Suprapubic skin (tissue), 4 donors: Measurements from ENCODE around the gene SUPV3L1. TPM values are rescaled to one million over a fixed set of nuclear protein-coding genes. Genes with fewer than 3 reads are reported as not detected.
A peak's percentile ranks its signal among the peaks of the same experiment; 100 is the strongest.
"Not testable (repeated sequence)": the region's sequence is repeated elsewhere in the genome, so short reads cannot be mapped to it uniquely, and the experiment has no call there.

Experiments
- DNase-seq, 2 donors: peaks; one replicate each; pipeline ENCODE4 v3.0.0-alpha.2; 2019; ENCODE audit warnings: low spot score in 2 of 2
- H3K27ac ChIP-seq: fragments of 200-600 bp; sonication (generic); one replicate; pipeline ENCODE4 v1.5.1; 2019
- H3K27me3 ChIP-seq: fragments of 200-600 bp; sonication (generic); one replicate; pipeline ENCODE4 v1.5.1; 2019
- H3K36me3 ChIP-seq: fragments of 200-600 bp; sonication (generic); one replicate; pipeline ENCODE4 v1.5.1; 2019
- H3K4me1 ChIP-seq: fragments of 200-600 bp; sonication (generic); one replicate; pipeline ENCODE4 v1.5.1; 2019
- H3K4me3 ChIP-seq: fragments of 200-600 bp; sonication (generic); one replicate; pipeline ENCODE4 v1.5.1; 2019; ENCODE audit warnings: mild to moderate bottlenecking
- H3K9me3 ChIP-seq: fragments of 200-600 bp; sonication (generic); one replicate; pipeline ENCODE4 v1.5.1; 2019
- EP300 ChIP-seq: sonication (generic); formaldehyde crosslinking; IDR thresholded peaks from one replicate; pipeline ENCODE4 v1.6.1; 2017; ENCODE audit warnings: antibody characterized with exemption
- POLR2A ChIP-seq, 2 donors: fragments of 450-650 bp; IDR thresholded peaks; one replicate each; pipeline ENCODE4 v1.6.1; 2017; ENCODE audit warnings: antibody characterized with exemption in 2 of 2, mild to moderate bottlenecking in 2 of 2, moderate library complexity in 2 of 2
- POLR2AphosphoS5 ChIP-seq, 3 donors: sonication (generic); formaldehyde crosslinking; IDR thresholded peaks; one replicate each; pipeline ENCODE4 v1.6.1; 2017; ENCODE audit warnings: antibody characterized with exemption in 3 of 3
- WGBS: methylation state at CpG from one replicate; pipeline ENCODE4 v1.1.5; 2018; 5-methylcytosine and 5-hydroxymethylcytosine counted together
- total RNA-seq, 4 donors: library from RNA; depleted of rRNA; stranded (reverse); fragments of >200 nt; gene quantifications; one replicate each; pipeline ENCODE4 v1.1.0, GENCODE V29; 2016
- TF ChIP-seq, protein P1 (sequence below), 2 donors: fragments of 200-600 bp in 1 of 2; fragments of 450-650 bp in 1 of 2; sonication (generic) in 1 of 2; IDR thresholded peaks; one replicate each; pipeline ENCODE4 v1.5.1; 2016 to 2019; ENCODE audit warnings: antibody characterized with exemption in 2 of 2, mild to moderate bottlenecking in 1 of 2, moderate library complexity in 1 of 2

SUPV3L1 gene
- 10 to 100 TPM; 27.9 to 53.1 (median 30.5) TPM for total RNA-seq

DNA sequence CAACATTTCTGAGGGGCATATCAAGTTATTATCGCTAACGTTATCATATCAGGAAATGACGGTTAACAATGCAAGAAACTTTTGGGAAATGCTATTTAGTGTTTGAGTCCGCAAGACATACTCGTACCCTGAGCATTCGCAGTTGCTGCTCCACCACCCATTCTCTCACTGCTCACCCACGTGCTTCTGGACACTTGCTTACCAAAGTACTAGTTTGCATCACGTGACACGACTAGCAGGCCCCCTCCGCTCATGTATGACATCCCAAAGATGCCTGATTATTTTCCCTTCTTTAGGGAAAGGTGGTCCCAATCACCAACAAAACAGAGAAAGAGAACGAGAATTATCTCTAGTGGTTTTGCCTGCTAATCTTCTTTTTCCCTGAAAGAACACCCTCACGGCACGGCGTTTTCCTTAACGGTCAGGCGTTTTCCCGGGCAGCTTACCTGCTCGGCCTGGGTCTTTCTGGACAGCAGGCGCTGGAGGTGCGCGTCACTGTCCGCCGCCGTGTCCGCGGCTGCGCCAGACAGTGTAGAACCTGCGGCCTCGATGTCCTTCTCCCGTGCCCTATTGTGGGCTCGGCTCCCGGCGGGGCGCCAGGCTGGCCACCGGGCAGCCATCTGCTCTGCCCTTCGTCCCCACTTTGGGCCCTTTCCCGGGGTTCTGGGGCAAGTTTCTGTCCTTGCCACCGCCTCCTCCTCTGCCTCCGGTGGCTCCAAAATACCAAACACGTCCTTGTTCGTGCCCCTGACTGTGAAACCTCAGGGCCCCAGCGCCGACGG lies at the start of gene SUPV3L1:
TSS of gene SUPV3L1 (plus strand) at position 492 of the 782 bp plus-strand sequence. CDS start at position 550, 58 bp downstream.
- no peaks in the 10 kb centered on the region for H3K27me3 ChIP-seq
- H3K4me1 ChIP-seq: peaks cover 31% of the 10 kb centered on the region
- WGBS: under 1% methylated on average over 33 of the region's 44 CpGs
- TF ChIP-seq POLR2A (IDR thresholded peaks at IDR 0.05): peak; percentile 34 to 81
- no peak for TF ChIP-seq EP300
- TF ChIP-seq POLR2AphosphoS5 (IDR thresholded peaks at IDR 0.05): peak; percentile 53 to 93 (median 80)
- TF ChIP-seq, protein P1, sequence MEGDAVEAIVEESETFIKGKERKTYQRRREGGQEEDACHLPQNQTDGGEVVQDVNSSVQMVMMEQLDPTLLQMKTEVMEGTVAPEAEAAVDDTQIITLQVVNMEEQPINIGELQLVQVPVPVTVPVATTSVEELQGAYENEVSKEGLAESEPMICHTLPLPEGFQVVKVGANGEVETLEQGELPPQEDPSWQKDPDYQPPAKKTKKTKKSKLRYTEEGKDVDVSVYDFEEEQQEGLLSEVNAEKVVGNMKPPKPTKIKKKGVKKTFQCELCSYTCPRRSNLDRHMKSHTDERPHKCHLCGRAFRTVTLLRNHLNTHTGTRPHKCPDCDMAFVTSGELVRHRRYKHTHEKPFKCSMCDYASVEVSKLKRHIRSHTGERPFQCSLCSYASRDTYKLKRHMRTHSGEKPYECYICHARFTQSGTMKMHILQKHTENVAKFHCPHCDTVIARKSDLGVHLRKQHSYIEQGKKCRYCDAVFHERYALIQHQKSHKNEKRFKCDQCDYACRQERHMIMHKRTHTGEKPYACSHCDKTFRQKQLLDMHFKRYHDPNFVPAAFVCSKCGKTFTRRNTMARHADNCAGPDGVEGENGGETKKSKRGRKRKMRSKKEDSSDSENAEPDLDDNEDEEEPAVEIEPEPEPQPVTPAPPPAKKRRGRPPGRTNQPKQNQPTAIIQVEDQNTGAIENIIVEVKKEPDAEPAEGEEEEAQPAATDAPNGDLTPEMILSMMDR (IDR thresholded peaks at IDR 0.05): no peak
- no peaks in the 10 kb centered on the region for H3K9me3 ChIP-seq
- peak within 1 kb of the TSS; percentile 91 for H3K4me3 ChIP-seq
- peak; percentile 94 for DNase-seq
- peak within 1 kb of the TSS; percentile 95 for H3K27ac ChIP-seq
- peaks cover 5% of the 10 kb centered on the region for H3K36me3 ChIP-seq

DNA sequence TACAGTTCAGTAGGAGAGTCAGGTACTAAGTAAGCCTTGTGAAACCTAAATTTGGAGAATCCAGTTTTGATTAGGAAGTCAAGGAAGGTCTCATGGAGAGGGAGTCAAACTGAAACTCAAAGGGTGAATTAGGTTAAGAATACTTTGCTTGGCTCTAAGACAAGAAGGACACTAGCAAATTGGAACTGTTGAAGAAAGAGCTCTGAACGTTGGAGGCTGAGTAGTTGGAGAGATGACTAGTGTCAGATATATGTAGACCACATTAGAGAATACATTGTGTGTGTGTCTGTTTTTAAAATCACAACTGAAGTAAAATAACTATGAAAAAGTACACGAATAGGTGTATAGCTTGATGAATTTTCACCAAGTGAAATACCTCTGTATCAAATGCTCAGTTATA lies 49.8 kb upstream of the SUPV3L1 start:
- H3K4me1 ChIP-seq: peaks cover 26% of the 10 kb centered on the region
- no peak for TF ChIP-seq POLR2AphosphoS5 (IDR thresholded peaks at IDR 0.05)
- no peak for TF ChIP-seq POLR2A (IDR thresholded peaks at IDR 0.05)
- TF ChIP-seq, protein P1 (IDR thresholded peaks at IDR 0.05): no peak
- TF ChIP-seq EP300: no peak
- 43% methylated on average over 2 of the region's 2 CpGs for WGBS

DNA sequence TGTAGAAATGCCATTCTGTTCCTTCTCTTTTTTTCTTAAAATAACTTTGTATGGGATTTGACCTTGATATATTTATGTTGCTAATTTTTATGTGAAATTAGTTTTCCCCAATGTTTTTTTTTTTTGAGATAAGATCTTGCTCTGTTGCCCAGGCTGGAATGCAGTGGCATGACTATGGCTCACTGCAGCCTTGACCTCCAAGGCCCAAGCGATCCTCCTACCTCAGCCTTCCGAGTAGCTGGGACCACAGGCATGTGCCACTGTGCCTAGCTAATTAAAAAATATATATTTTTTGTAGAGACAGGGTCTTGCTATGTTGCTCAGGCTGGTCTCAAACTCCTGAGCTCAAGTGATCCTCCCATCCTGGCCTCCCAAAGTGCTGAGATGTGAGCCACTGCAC lies 40.1 kb upstream of the SUPV3L1 start:
- Histone ChIP-seq H3K4me1 (no peaks in the 10 kb centered on the region), H3K9me3 (no peaks in the 10 kb centered on the region), H3K36me3 (peaks cover 16% of the 10 kb centered on the region), H3K27ac (no peak overlapping the region), H3K27me3 (no peaks in the 10 kb centered on the region), H3K4me3 (no peak overlapping the region)
- DNase-seq: no peak
- TF ChIP-seq EP300 (no peak), POLR2A (IDR thresholded peaks at IDR 0.05) (no peak), POLR2AphosphoS5 (IDR thresholded peaks at IDR 0.05) (no peak)
- TF ChIP-seq, protein P1 (IDR thresholded peaks at IDR 0.05): no peak
- 100% methylated on average over 2 of the region's 2 CpGs for WGBS

More for the DNA sequence above, 49.8 kb upstream of the SUPV3L1 start:
- Histone ChIP-seq H3K27ac (no peak overlapping the region), H3K27me3 (no peaks in the 10 kb centered on the region), H3K9me3 (no peaks in the 10 kb centered on the region), H3K4me3 (no peak overlapping the region), H3K36me3 (peaks cover 14% of the 10 kb centered on the region)
- DNase-seq: no peak

DNA sequence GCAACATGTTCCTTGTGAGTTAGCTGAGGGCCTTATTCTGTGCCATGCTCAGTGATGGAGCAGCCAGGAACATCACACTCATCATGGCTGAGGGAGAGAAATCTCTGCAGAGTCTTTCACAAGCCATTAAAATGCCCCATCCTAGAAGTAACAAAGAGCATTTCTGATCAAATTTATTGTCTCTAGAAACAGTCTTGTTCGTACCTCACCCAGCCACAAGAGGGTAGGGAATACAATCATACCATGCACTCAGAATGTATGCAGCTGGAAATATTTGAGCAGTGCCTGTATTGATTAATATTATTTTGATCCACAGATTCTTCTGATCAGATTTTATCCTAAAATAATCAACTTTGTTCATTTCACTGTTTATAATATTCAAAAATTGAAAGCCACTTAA lies 38.7 kb upstream of the SUPV3L1 start:
- TF ChIP-seq POLR2AphosphoS5 (IDR thresholded peaks at IDR 0.05) (no peak), EP300 (no peak), POLR2A (IDR thresholded peaks at IDR 0.05) (no peak)
- TF ChIP-seq, protein P1 (IDR thresholded peaks at IDR 0.05): no peak
- DNase-seq: no peak
- 79% methylated on average over 1 of the region's 1 CpG for WGBS

DNA sequence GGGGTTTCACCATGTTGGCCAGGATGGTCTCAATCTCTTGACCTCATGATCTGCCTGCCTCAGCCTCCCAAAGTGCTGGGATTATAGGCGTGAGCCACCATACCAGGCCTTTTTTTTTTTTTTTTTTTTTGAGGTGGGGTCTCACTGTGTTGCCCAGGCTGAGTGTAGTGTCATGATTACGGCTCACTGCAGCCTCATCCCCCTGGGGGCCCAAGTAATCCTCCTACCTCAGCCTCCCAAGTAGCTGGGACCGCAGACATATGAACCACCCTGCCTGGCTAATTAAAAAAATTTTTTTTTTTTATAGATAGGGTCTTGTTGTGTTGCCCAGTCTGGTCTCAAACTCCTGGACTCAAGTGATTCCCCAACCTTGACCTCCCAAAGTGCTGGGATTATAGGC lies 38.0 kb upstream of the SUPV3L1 start:
- not testable (repeated sequence) for H3K9me3 ChIP-seq, H3K27ac ChIP-seq, DNase-seq, H3K36me3 ChIP-seq, H3K27me3 ChIP-seq, H3K4me3 ChIP-seq, H3K4me1 ChIP-seq
- WGBS: 96% methylated on average over 3 of the region's 3 CpGs

More for the DNA sequence above, 38.7 kb upstream of the SUPV3L1 start:
- Histone ChIP-seq H3K27ac (no peak overlapping the region), H3K4me3 (no peak overlapping the region), H3K4me1 (no peaks in the 10 kb centered on the region), H3K9me3 (no peaks in the 10 kb centered on the region), H3K27me3 (no peaks in the 10 kb centered on the region), H3K36me3 (peaks cover 12% of the 10 kb centered on the region)
